HG02759 (cell line): ENCODE measurements around the gene CHCHD3.

Source experiments
- ATAC-seq: cut with Tn5 transposase; IDR thresholded peaks from one replicate; pipeline ENCODE4 v1.9.1; 2021; ENCODE audit warnings: mild to moderate bottlenecking, moderate library complexity; ENCODE audit not compliant: unreplicated experiment

The CHCHD3 gene

GRCh38 chr7:132830941-132831340 lies 250.9 kb downstream of the CHCHD3 start:
- ATAC-seq, result no peak

GRCh38 chr7:132828502-132828901 lies 253.4 kb downstream of the CHCHD3 start:
- ATAC-seq, result no peak

- no peak for ATAC-seq
These were observed 255.7 kb downstream of the CHCHD3 start for GRCh38 chr7:132825932-132826835.

- ATAC-seq, result no peak
These were observed 256.7 kb downstream of the CHCHD3 start for GRCh38 chr7:132825222-132825621.

GRCh38 chr7:132819648-132820047 lies 262.2 kb downstream of the CHCHD3 start:
- no peak for ATAC-seq

GRCh38 chr7:132817949-132818348 lies 263.9 kb downstream of the CHCHD3 start:
- ATAC-seq, result no peak

GRCh38 chr7:132815696-132816311 lies 266.1 kb downstream of the CHCHD3 start:
- no peak for ATAC-seq

- no peak for ATAC-seq
These were observed 266.8 kb downstream of the CHCHD3 start for GRCh38 chr7:132815130-132815529.

GRCh38 chr7:132810561-132810960 lies 271.3 kb downstream of the CHCHD3 start:
- ATAC-seq, result no peak

GRCh38 chr7:132806834-132807233 lies 275.1 kb downstream of the CHCHD3 start:
- ATAC-seq, result no peak

- ATAC-seq, result no peak
These were observed 276.1 kb downstream of the CHCHD3 start for GRCh38 chr7:132805766-132806165.

GRCh38 chr7:132804849-132805485 lies 276.9 kb downstream of the CHCHD3 start:
- ATAC-seq, result no peak

- no peak for ATAC-seq
These were observed 281.4 kb downstream of the CHCHD3 start for GRCh38 chr7:132800522-132800921.

- ATAC-seq, result no peak
These were observed 282.8 kb downstream of the CHCHD3 start for GRCh38 chr7:132799081-132799413.

- ATAC-seq, result no peak
These were observed 284.7 kb downstream of the CHCHD3 start for GRCh38 chr7:132797152-132797551.

GRCh38 chr7:132793474-132793873 lies 288.4 kb downstream of the CHCHD3 start:
- no peak for ATAC-seq

- ATAC-seq, result no peak
These were observed 290.9 kb downstream of the CHCHD3 start for GRCh38 chr7:132791036-132791435.

- ATAC-seq, result no peak
These were observed 291.8 kb downstream of the CHCHD3 start for GRCh38 chr7:132790104-132790503.

GRCh38 chr7:132789281-132789680 lies 292.6 kb downstream of the CHCHD3 start:
- no peak for ATAC-seq

- no peak for ATAC-seq
These were observed 296.0 kb downstream of the CHCHD3 start for GRCh38 chr7:132785870-132786269.

GRCh38 chr7:132784406-132784805 lies 297.5 kb downstream of the CHCHD3 start:
- ATAC-seq, result no peak

- ATAC-seq, result no peak
These were observed 298.1 kb downstream of the CHCHD3 start for GRCh38 chr7:132783824-132784223.
